H1 (cell line): ENCODE data around the gene ARRDC2.
"Not testable (repeated sequence)": the region's sequence is repeated elsewhere in the genome, so short reads cannot be mapped to it uniquely, and the experiment has no call there.

ENCODE experiments used
- ATF2 ChIP-seq: IDR thresholded peaks from 2 replicates; pipeline ENCODE4 v1.6.1; 2012; ENCODE audit warnings: low read length, inconsistent platforms
- CREB1 ChIP-seq: IDR thresholded peaks from 2 replicates; pipeline ENCODE4 v1.6.1; 2012; ENCODE audit warnings: inconsistent platforms
- CTCF ChIP-seq, 3 experiments: IDR thresholded peaks; 1 replicate in 2 of 3; 2 replicates in 1 of 3; pipeline versions ENCODE4 v1.5.1 to v1.6.1; 2011; ENCODE audit warnings: low read length in 3 of 3, mild to moderate bottlenecking in 3 of 3, inconsistent platforms in 2 of 3, low read depth in 1 of 3, moderate library complexity in 1 of 3; ENCODE audit not compliant: insufficient read depth in 1 of 3; ENCODE audit errors: control extremely low read depth in 1 of 3
- E2F6 ChIP-seq: IDR thresholded peaks from 2 replicates; pipeline ENCODE4 v1.6.1; 2012; ENCODE audit warnings: inconsistent platforms
- GABPA ChIP-seq: IDR thresholded peaks from 2 replicates; pipeline ENCODE4 v1.6.1; 2011; ENCODE audit warnings: mild to moderate bottlenecking, low read length, moderate library complexity, borderline replicate concordance; ENCODE audit not compliant: insufficient read depth
- MAFK ChIP-seq: IDR thresholded peaks from 2 replicates; pipeline ENCODE4 v1.6.1; 2012; ENCODE audit warnings: low read depth, mild to moderate bottlenecking, improper control_type of control experiment, low read length
- MAX ChIP-seq: IDR thresholded peaks from 2 replicates; pipeline ENCODE4 v1.6.1; 2012; ENCODE audit warnings: inconsistent platforms
- PHF8 ChIP-seq: fragments of 200-600 bp; sonication (generic); conservative IDR thresholded peaks from 2 replicates; pipeline ENCODE4 v1.7.1; 2012; ENCODE audit warnings: low read depth, mild to moderate bottlenecking, inconsistent platforms, low read length, moderate library complexity
- POLR2A ChIP-seq, 2 experiments: IDR thresholded peaks; 1 replicate in 1 of 2; 2 replicates in 1 of 2; pipeline ENCODE4 v1.6.1; 2011; ENCODE audit warnings: low read depth in 2 of 2, low read length in 2 of 2, mild to moderate bottlenecking in 2 of 2; ENCODE audit errors: control extremely low read depth in 1 of 2
- POLR2AphosphoS5 ChIP-seq: IDR thresholded peaks from 2 replicates; pipeline ENCODE4 v1.6.1; 2011; ENCODE audit warnings: low read depth, low read length

- TF ChIP-seq CTCF (IDR thresholded peaks at IDR 0.05; ENCODE audit: control extremely low read depth in 1 of 3, insufficient read depth in 1 of 3, low read depth in 1 of 3, low read length in 3 of 3); POLR2A (IDR thresholded peaks at IDR 0.05; ENCODE audit: control extremely low read depth in 1 of 2, low read depth in 2 of 2, low read length in 2 of 2); GABPA; MAX; MAFK; ATF2; CREB1; PHF8; E2F6; POLR2AphosphoS5: not testable (repeated sequence)
Measured at GRCh38 chr19:18032102-18032501, 24.1 kb downstream of the ARRDC2 start.
